Hypothalamus (tissue), 51 donors: ENCODE results near the gene LDAH.

Experiments
- DNase-seq, 51 donors: peaks; one replicate each; lab custom pipeline; 2025; lab: John Stamatoyannopoulos, UW

The LDAH gene

DNA sequence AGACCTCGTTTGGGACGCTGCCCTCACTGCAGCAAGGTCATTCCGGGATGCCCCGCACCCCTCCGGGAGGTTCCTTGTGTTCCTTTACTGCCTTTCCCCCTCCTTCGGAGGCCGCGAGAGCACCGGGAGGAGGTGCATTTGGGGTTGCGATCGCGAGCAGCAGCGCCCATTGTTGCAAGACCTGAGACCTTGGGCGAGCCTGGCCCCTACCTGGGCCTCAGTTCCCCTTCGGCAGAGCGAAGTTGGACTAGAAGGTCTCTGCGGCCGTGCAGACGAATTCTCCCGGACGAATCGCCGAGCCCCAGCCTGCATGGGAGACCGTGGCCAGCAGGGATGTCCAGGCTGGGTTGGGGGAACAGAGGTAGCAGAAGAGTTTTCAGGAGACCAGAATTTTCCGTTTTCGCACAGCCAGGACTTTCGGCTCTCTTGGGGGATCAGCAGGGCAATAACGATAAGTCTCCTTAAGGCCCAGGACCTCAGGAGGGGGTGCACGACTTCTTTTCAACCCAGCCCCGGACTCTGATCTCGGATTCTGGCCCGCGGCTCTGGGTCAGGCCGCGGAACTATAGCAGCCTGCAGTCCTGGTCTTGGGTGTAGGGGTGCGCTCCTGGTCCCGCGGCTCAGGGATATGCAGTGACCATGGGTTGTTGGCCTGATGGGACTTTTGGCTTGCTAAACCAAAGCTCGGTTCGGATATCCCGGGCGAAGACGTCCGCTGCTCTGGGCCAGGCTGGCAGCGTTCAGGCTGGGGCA is 153.2 kb downstream of the LDAH start:
- DNase-seq: no peak

- no peak for DNase-seq
Measured at GRCh38 chr2:20668871-20669475, 153.9 kb downstream of the LDAH start.

- DNase-seq: no peak
Measured at GRCh38 chr2:20668451-20668850, 154.4 kb downstream of the LDAH start.

DNA sequence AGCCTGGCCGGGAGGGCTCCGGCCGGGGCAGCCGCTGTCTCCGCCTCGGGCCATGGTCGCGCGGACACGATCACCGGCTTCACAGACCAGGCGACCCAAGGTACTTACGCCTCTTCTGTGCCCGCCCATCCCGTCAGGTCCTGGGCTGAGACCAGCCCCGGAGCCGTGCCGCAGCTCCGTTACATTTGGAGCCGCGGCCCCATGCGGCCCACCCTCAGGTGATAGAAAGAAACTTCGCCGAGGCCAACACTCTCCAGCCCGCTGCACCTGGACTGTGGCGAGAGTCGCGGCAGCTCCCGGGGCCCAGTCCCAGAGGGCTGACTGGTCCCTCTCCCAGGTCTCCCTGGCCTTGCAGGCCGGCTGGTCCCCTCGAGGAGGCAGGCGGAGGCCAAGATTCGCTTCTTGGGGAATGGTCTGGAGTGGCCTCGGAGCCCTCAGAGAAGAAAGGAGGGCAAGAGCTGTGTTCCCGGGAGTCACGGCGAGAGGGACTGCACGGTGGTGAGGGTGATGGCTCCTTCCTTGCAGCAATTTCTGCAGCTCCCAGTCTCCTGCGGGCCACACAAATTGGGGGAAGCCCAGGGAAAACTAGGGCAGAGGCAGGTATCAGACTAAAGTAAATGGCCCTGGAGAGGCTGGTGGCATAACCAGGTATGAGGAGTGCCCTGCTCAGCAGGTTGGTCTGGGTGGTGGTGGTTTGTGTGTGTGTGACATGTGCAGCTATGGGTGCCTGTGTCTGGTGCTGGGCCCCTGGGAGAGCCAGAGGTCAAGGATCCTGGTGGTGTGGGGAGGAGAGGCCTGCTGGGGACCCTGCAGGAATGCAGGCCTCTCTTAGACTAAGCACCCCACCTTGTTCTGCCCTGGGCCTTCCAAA is 155.1 kb downstream of the LDAH start:
- DNase-seq: no peak

- DNase-seq: peak in 1 of 51 donors; percentile 12
Measured at GRCh38 chr2:20667151-20667530, 155.8 kb downstream of the LDAH start.

DNA sequence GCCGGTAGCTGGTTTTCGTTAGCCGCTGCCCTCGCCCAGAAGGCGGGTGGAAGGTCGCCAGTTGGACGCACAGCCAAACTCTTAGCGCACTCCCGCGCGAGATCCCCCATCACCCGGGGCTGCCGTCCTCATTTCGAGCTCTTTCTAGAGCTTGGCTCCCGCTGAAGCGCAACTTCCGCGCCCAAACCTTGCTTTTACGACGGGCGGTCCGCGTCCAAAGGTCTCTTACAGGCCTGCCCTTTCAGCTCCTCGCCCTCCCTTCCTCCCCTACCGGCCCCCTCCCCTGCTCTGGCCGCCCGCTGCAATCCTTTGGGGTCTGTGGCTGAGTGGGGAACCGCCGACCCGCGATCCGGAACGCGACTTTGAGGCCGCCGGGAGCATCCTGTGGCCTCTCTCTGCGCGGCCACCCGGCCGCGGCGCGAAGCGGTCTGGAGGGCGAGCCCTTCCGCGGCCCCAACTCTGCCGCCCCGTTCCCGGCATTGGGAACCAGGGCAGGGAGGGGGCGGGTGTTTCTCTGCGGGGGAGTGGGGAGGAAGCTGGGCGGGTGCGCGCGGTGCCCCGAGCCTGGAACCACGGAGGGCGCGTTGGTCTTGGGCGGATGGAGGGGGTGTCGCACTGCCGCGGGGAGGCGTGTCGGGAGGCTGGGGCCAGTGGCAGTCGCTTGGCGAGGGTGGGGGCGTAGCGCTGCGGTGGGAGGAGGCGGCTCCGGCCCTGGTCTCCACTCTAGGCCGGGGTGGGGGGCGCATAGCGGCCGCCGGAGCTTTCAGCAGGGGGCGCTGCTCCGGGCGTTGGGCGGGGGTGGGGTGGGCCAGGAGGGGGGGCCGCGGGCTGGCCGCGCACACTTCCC is 156.4 kb downstream of the LDAH start, which contains the start of gene GDF7:
Gene GDF7, plus strand, starts transcription at position 841 of the 847 bp plus-strand sequence. CDS start 96 bp downstream, outside the sequence.
- no peak for DNase-seq

GRCh38 chr2:20666005-20666303 is 156.9 kb downstream of the LDAH start:
- no peak for DNase-seq

- no peak for DNase-seq
Measured at GRCh38 chr2:20665243-20666004, 157.5 kb downstream of the LDAH start.

GRCh38 chr2:20664431-20665242 is 158.3 kb downstream of the LDAH start:
- no peak for DNase-seq

DNA sequence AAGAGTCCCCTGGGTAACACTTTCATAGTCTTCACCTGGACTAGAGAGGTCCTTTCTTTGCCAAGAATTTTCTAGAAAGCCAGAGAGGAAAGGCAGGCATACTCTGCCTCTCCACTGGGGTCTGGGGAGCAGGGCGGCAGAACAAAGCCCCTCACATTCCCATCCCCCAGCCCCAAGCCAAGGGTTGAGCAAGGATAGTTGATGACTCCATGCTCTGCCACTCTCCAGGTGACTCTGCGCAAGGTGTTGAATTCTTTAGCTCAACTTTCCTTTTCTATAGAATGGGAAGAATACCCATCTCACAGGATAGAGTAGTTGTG is 158.9 kb downstream of the LDAH start:
- no peak for DNase-seq

DNA sequence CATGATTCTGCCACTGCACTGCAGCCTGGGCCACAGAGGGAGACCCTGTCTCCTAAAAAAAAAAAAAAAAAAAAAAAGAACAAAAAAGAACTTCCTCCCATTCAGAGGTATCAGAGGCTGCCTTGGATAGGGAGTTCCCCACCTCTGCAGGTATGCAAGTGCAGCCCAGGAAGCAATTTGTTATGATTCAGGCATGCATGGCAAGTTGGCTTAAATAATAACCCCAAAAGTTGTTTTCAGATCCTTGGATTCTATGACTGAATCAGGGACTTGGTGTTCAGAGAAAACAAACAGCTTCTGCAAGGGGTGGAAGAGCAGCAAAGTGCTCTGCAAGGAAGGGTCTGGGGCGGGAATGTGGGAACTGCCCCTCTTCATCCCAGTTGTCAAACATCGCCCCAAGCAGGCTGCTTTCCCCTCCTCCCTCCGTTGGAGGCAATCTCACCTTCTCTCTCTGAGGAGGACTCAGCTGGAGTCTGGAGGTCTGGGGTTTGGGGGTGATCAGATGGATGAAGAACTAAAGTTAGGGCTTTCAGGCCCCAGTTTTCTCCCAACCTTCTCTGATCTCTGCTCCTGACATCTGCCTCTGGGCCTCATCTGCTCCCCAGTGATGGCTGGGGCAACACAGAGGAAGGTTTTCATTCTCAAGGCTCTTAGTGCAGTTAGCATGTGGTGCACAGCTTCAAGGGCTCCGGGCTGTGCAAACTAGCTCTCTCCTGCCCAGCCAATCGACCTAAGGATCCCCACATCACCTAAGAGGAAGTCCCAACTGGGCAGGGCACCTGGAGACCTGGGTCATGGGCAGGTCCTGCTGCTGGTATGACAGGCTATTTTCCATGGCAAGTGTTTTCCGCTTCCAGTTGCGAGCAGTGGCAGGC is 159.5 kb downstream of the LDAH start:
- DNase-seq: no peak

DNA sequence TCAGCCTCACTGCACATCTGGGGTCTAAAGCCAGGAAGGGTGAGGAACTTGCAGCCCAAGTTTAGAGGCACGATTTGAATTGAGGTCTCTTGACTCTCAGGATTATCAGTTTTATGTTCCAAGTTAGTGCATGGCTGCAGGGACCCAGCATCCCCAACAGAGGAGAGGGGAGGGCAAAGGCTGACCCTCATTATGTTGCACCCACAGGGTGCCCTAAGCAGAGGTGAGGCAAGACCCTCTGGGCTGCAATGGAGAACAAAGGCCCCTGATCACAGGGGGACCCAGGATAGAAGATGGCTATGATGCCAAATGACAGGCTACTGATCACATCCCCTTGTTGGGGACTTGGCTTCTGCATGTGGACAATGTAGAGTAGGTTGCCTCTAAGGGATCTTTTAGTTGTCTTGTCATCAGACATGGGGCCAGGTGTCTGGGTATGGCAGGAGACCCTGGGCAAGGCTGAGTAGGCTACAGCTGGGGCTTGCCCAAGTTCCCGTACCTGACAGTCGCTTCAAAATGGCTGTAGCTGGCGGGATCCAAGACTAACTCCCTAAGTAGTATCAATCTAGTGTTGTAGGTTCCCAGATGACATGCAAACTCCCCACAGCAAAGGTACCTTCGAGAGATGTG is 160.5 kb downstream of the LDAH start:
- DNase-seq: no peak

DNA sequence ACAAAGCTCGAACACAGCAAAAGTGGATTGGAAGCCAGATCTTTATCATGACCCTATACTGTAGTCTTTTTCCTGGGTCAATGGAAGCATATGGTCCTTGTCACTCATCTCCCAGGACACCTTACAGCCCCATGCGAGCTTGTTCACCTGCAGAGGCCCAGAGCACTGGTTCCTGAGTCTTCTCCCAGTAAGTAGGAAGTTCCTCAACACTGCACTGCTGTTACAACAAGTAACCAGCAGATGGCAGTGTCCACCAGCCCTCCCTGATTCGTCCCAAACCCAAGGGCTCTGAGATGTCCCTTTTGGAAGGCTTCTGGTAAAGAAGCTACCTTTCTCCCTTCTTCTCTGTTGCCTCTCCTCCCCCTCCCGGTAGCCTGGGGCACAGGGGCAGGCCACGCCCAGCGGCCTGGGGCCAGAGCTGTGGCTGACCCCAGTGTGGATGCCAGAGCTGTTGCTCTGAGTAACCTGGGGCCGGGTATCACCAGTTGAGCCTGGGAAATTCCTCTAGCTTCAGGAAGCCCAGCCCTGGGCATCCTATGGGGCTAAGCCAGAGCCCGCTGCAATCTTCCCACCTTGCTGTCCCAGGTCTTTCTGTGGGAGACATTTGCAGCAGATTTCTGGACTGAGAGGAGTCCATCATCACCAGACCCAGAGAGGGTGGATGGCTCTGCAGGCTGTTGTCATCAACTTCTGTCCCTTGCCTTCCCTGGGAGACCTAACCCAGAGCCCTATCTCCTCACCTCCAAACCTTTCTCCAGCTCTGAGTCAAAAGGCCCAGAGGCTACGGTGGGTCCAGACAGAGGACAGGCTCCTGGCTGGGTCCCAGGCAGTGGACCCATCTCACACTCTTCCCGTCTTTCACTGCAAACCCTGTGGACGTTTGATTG is 161.2 kb downstream of the LDAH start:
- DNase-seq: peak in 33 of 51 donors; percentile 12 to 73 (median 39)

DNA sequence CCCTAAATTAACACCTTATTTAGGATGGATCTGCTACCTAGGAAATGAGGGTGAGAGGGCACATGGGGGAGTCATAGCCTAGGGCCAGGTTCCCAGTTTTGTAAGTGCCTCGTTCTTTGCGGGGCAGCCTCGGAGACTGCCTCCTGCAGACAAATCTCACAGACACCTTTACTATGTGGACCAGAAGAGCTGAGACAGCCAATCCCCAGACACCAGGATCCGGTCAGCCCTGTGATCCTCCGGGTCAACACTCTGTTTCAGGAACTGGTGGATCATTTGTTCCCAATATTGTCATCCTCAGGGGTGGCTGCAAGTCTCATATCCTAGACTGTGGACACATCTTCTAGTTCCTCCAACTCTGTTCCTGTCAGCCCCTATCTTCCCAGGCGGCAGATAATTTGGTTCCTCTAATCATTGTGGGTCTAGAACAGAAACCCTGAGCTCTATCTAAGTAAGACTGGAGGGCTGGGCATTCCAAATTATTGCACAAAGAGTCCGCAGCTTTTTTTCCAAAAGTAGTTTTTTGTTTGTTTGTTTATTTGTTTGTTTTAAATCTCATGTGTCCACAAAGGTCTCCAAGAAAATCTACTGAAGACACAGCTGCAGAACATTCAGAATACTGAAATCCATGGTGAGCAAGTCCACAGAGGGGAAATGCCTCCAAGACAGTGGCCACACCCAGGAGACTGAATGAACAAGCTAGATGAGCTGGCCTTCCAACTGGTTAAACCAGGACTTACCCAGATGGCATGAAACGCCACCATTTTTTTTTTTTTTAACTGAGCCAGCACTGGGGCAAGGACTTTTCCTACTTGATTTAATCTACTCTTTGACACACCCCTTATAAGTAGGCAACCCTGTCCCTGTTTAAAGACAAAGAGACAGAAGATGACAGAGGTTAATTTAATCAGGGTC is 162.1 kb downstream of the LDAH start:
- no peak for DNase-seq

DNA sequence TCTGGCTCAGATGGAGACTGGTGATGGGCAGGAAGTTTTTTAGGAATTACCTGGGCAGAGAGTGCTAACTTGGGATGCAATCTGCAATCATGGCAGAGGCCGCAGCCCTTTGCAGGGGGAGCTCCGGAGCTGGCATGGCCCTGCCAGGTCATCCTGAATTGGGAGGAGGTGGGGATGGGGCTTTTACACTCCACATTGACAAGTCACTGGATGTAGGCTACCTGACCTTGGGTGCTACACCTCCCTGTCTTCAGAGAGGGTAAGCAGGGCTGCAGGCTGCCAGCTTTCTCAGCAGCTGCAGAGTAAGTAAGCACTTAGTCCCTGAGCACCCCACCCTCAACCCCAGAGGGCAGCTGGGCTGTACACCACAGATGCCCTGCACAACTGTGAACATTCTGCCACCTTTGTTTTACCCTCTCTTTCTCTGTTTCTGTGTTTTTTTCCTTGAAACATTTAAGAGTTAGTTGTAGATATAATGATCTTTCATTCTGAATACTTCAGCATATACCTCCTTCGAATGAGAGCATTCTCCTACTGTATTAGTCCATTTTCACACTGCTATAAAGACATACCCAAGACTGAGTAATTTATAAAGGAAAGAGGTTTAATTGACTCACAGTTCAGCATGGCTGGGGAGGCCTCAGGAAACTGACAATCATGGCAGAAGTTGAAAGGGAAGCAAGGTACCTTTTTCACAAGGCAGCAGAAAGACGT is 165.2 kb downstream of the LDAH start:
- no peak for DNase-seq
